ENCODE data around the gene UBAC2.
A peak's percentile ranks its signal among the peaks of the same experiment; 100 is the strongest.

DNA sequence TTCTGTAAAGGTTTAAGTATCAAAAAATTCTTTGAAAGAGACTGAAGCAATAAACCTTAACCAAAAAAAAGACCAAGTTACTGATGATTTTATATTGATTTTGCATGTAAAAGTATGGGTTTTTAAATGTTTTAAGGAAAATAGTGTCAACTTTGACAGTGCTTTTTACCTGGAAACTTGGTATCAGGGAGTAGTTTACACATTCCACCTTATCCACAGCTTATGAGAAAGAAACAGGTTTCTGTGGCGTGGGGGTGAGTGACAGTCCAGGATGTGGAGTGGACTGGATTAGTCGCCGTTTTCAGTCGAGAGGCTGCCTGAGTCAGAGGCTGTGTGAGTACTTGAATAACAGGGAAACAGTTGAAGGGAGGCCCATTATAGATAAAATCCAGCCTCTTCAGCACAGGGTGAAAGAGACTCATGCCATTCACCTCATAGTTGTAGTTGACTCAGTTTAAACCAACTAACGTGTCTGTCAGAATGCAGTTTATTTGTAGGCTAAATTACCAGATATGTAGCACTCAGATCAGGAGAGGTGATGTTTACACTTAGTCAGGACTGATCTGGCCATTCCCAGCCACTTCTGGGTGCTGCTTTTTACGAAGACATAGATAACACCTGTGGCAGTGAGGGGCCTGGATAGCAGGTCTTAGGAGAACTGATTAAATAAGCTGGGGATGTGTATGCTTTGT is 107.1 kb downstream of the UBAC2 start:
- TF ChIP-seq POLR2A (IDR thresholded peaks at IDR 0.05; ENCODE audit: low read depth, low read length) (no peak), TAF1 (IDR thresholded peaks at IDR 0.05; ENCODE audit: low read depth, low read length) (peak; percentile 51; the same call in 1 of the 2 replicates), POLR2AphosphoS5 (IDR thresholded peaks at IDR 0.05; ENCODE audit: low read depth, low read length) (no peak)
